OCI-LY1 (cell line): ENCODE measurements around the gene FNBP1.

Experiments used
- H2AFZ ChIP-seq: fragments of 200-600 bp; sonication (generic), shearing (Covaris generic); 2 replicates; pipeline ENCODE4 v1.6.0; 2014; ENCODE audit warnings: antibody characterized with exemption, mild to moderate bottlenecking, low read length
- H3F3A ChIP-seq: fragments of 200-600 bp; sonication (generic), shearing (Covaris generic); 2 replicates; pipeline ENCODE4 v1.6.0; 2014; ENCODE audit warnings: mild to moderate bottlenecking, antibody characterized with exemption, low read length, moderate library complexity; ENCODE audit not compliant: insufficient read depth
- H3K27ac ChIP-seq: fragments of 200-600 bp; sonication (generic); 2 replicates; pipeline ENCODE4 v1.5.1; 2014; ENCODE audit warnings: low read length, mixed run types, mild to moderate bottlenecking, low read depth; ENCODE audit not compliant: poor library complexity, severe bottlenecking
- H3K27me3 ChIP-seq: fragments of 200-600 bp; sonication (generic); 2 replicates; pipeline ENCODE4 v1.6.0; 2014; ENCODE audit warnings: antibody characterized with exemption, mild to moderate bottlenecking, low read length, moderate library complexity; ENCODE audit not compliant: insufficient read depth
- H3K36me3 ChIP-seq: fragments of 200-600 bp; sonication (generic); 2 replicates; pipeline ENCODE4 v1.6.1; 2014; ENCODE audit warnings: mild to moderate bottlenecking, antibody characterized with exemption, low read length, moderate library complexity, mixed read lengths; ENCODE audit not compliant: insufficient read depth
- H3K4me1 ChIP-seq: fragments of 200-600 bp; sonication (generic); 2 replicates; pipeline ENCODE4 v1.5.1; 2014; ENCODE audit warnings: mild to moderate bottlenecking, low read length, moderate library complexity; ENCODE audit not compliant: insufficient read depth, severe bottlenecking
- H3K4me2 ChIP-seq: fragments of 200-600 bp; sonication (generic), shearing (Covaris generic); 2 replicates; pipeline ENCODE4 v1.6.1; 2014; ENCODE audit warnings: low read length
- H3K4me3 ChIP-seq: fragments of 200-600 bp; sonication (generic); 2 replicates; pipeline ENCODE4 v1.5.1; 2014; ENCODE audit warnings: low read length, low read depth, mild to moderate bottlenecking, mixed read lengths; ENCODE audit not compliant: poor library complexity, severe bottlenecking
- H3K79me2 ChIP-seq: fragments of 200-600 bp; shearing (Covaris generic); 2 replicates; pipeline ENCODE4 v1.6.1; 2016; ENCODE audit warnings: mixed run types, low read length, mixed read lengths; ENCODE audit not compliant: insufficient read depth
- H3K9ac ChIP-seq: fragments of 200-600 bp; sonication (generic), shearing (Covaris generic); 2 replicates; pipeline ENCODE4 v1.6.1; 2014; ENCODE audit warnings: mild to moderate bottlenecking, low read length, mixed read lengths
- H3K9me2 ChIP-seq: fragments of 200-600 bp; sonication (generic), shearing (Covaris generic); 2 replicates; pipeline ENCODE4 v1.6.1; 2014; ENCODE audit warnings: low read depth, mild to moderate bottlenecking, low read length, mixed read lengths
- H3K9me3 ChIP-seq: fragments of 200-600 bp; shearing (Covaris generic); 2 replicates; pipeline ENCODE4 v1.6.1; 2014; ENCODE audit warnings: low read length, mixed read lengths
- H4K20me1 ChIP-seq: fragments of 200-600 bp; sonication (generic), shearing (Covaris generic); 2 replicates; pipeline ENCODE4 v1.6.0; 2016; ENCODE audit warnings: mild to moderate bottlenecking, low read length; ENCODE audit not compliant: insufficient read depth
- CTCF ChIP-seq: fragments of 200-600 bp; sonication (generic), shearing (Covaris generic); IDR thresholded peaks from 2 replicates; pipeline ENCODE4 v1.5.1; 2017; ENCODE audit warnings: mild to moderate bottlenecking, antibody characterized with exemption, low read length, moderate library complexity, mixed read lengths
- EZH2 ChIP-seq: fragments of 200-600 bp; sonication (generic), shearing (Covaris generic); IDR thresholded peaks from 2 replicates; pipeline ENCODE4 v1.8.0; 2017; ENCODE audit warnings: borderline replicate concordance, mixed run types, mild to moderate bottlenecking, antibody characterized with exemption, low read length, moderate library complexity, mixed read lengths

The FNBP1 gene

GRCh38 chr9:129990269-129991010, 52.5 kb downstream of the FNBP1 start:
- peaks cover 33% of the 10 kb centered on the region for H3K4me1 ChIP-seq
- H3K36me3 ChIP-seq = no peaks in the 10 kb centered on the region
- no peak overlapping the region for H3K4me2 ChIP-seq
- no peak overlapping the region for H3K27ac ChIP-seq
- H3K9me3 ChIP-seq = no peaks in the 10 kb centered on the region
- no peaks in the 10 kb centered on the region for H3K9me2 ChIP-seq
- H4K20me1 ChIP-seq = no peaks in the 10 kb centered on the region
- TF ChIP-seq CTCF (no peak), EZH2 (no peak)
- no peaks in the 10 kb centered on the region for H3F3A ChIP-seq
- H3K79me2 ChIP-seq = no peaks in the 10 kb centered on the region
- H3K27me3 ChIP-seq = no peaks in the 10 kb centered on the region
- no peak overlapping the region for H3K4me3 ChIP-seq
- no peak overlapping the region for H3K9ac ChIP-seq
- H2AFZ ChIP-seq = no peak overlapping the region

GRCh38 chr9:129989740-129990139, 53.2 kb downstream of the FNBP1 start:
- H4K20me1 ChIP-seq = no peaks in the 10 kb centered on the region
- peaks cover 33% of the 10 kb centered on the region for H3K4me1 ChIP-seq
- no peaks in the 10 kb centered on the region for H3F3A ChIP-seq
- no peaks in the 10 kb centered on the region for H3K9me2 ChIP-seq
- TF ChIP-seq CTCF (no peak), EZH2 (no peak)
- no peak overlapping the region for H2AFZ ChIP-seq
- H3K4me3 ChIP-seq = no peak overlapping the region
- H3K36me3 ChIP-seq = no peaks in the 10 kb centered on the region
- no peak overlapping the region for H3K4me2 ChIP-seq
- H3K27ac ChIP-seq = peak overlapping the region; percentile 39
- no peaks in the 10 kb centered on the region for H3K9me3 ChIP-seq
- no peaks in the 10 kb centered on the region for H3K79me2 ChIP-seq
- H3K27me3 ChIP-seq = no peaks in the 10 kb centered on the region
- no peak overlapping the region for H3K9ac ChIP-seq

- H3K4me2 ChIP-seq = peak overlapping the region; percentile 26; the same call in 1 of the 2 replicates
- H3K27ac ChIP-seq = peak overlapping the region; percentile 39
- H3K4me3 ChIP-seq = no peak overlapping the region
- no peak overlapping the region for H3K9ac ChIP-seq
- no peaks in the 10 kb centered on the region for H3K9me2 ChIP-seq
- peaks cover 33% of the 10 kb centered on the region for H3K4me1 ChIP-seq
- H3K9me3 ChIP-seq = no peaks in the 10 kb centered on the region
- H3K79me2 ChIP-seq = no peaks in the 10 kb centered on the region
- no peak overlapping the region for H2AFZ ChIP-seq
- no peaks in the 10 kb centered on the region for H3K27me3 ChIP-seq
- no peaks in the 10 kb centered on the region for H4K20me1 ChIP-seq
- H3F3A ChIP-seq = no peaks in the 10 kb centered on the region
- H3K36me3 ChIP-seq = no peaks in the 10 kb centered on the region
- TF ChIP-seq EZH2 = no peak
- no peak for TF ChIP-seq CTCF
Measured at GRCh38 chr9:129989362-129989708, 53.7 kb downstream of the FNBP1 start.
